ENCODE measurements around the gene UBXN7. TPM values are rescaled to one million over a fixed set of nuclear protein-coding genes. Genes with fewer than 3 reads are reported as not detected.

The UBXN7 gene
- total and polyA plus RNA-seq, 2 of the 8 experiments (the other 6 are each of a cell fraction or from before 2014, with no cell fraction given) = 18.5 to 109 TPM

- TF ChIP-seq CHD7 (IDR thresholded peaks at IDR 0.05; ENCODE audit: insufficient replicate concordance, low read length) (no peak), RXRA (IDR thresholded peaks at IDR 0.05; ENCODE audit: insufficient read depth, low read depth, low read length) (no peak), E2F6 (IDR thresholded peaks at IDR 0.05) (no peak), JUN (IDR thresholded peaks at IDR 0.05; ENCODE audit: low read depth, low read length) (no peak), CBX8 (IDR thresholded peaks at IDR 0.05; ENCODE audit: borderline replicate concordance, low read depth, low read length) (no peak), KDM4A (IDR thresholded peaks at IDR 0.05; ENCODE audit: low read depth, low read length, severe bottlenecking) (no peak), SP4 (IDR thresholded peaks at IDR 0.05; ENCODE audit: low read length) (no peak), FOSL1 (IDR thresholded peaks at IDR 0.05; ENCODE audit: insufficient read depth, low read depth, low read length) (no peak), ATF2 (IDR thresholded peaks at IDR 0.05; ENCODE audit: low read length) (no peak)
These were observed 7.9 kb upstream of the UBXN7 start (continued) for GRCh38 chr3:196440041-196440537.

All from H1 (cell line).